HEK293 (cell line): ENCODE measurements around the gene TMA7B.

Experiments
- GLI2 ChIP-seq: fragments of 450-650 bp; formaldehyde crosslinking; IDR thresholded peaks from 2 replicates; pipeline ENCODE4; 2017; ENCODE audit warnings: missing biosample characterization, missing genetic modification characterization, low read depth, borderline replicate concordance
- SALL2 ChIP-seq: fragments of 450-650 bp; formaldehyde crosslinking; IDR thresholded peaks from 2 replicates; pipeline ENCODE4 v1.5.0; 2017; ENCODE audit warnings: missing biosample characterization, mild to moderate bottlenecking, missing genetic modification characterization, borderline replicate concordance
- ZBTB17 ChIP-seq: fragments of 450-650 bp; formaldehyde crosslinking; IDR thresholded peaks from 2 replicates; pipeline ENCODE4 v1.5.1; 2016; ENCODE audit warnings: missing biosample characterization, missing genetic modification characterization
- ZNF146 ChIP-seq: fragments of 450-650 bp; formaldehyde crosslinking; IDR thresholded peaks from 2 replicates; pipeline ENCODE4 v1.5.1; 2016; ENCODE audit warnings: missing biosample characterization, missing genetic modification characterization
- ZNF274 ChIP-seq, 2 experiments: fragments of 200-500 bp in 1 of 2; fragments of 450-650 bp in 1 of 2; sonication (Bioruptor generic) in 1 of 2; formaldehyde crosslinking in 1 of 2; IDR thresholded peaks; 2 replicates each; pipeline versions ENCODE4 v1.5.1 to v1.6.1; 2014 to 2016; ENCODE audit warnings: borderline replicate concordance in 1 of 2, inconsistent platforms in 1 of 2, low read length in 1 of 2, missing biosample characterization in 1 of 2, missing genetic modification characterization in 1 of 2
- ZNF768 ChIP-seq: fragments of 450-650 bp; formaldehyde crosslinking; IDR thresholded peaks from 2 replicates; pipeline ENCODE4 v1.5.1; 2018; ENCODE audit warnings: missing biosample characterization, mild to moderate bottlenecking, missing genetic modification characterization
- ZNF777 ChIP-seq: fragments of 450-650 bp; formaldehyde crosslinking; IDR thresholded peaks from 2 replicates; pipeline ENCODE4 v1.5.1; 2017; ENCODE audit warnings: missing biosample characterization, missing genetic modification characterization, borderline replicate concordance
- ZNF785 ChIP-seq: fragments of 450-650 bp; formaldehyde crosslinking; IDR thresholded peaks from 2 replicates; pipeline ENCODE4 v1.5.1; 2016; ENCODE audit warnings: missing biosample characterization, missing genetic modification characterization
- ZSCAN23 ChIP-seq: fragments of 450-650 bp; formaldehyde crosslinking; IDR thresholded peaks from 2 replicates; pipeline ENCODE4 v1.5.1; 2016; ENCODE audit warnings: missing biosample characterization, missing genetic modification characterization
- TF ChIP-seq, protein P1 (sequence below): fragments of 450-650 bp; formaldehyde crosslinking; IDR thresholded peaks from 2 replicates; pipeline ENCODE4 v1.5.1; 2016; ENCODE audit warnings: missing biosample characterization, missing genetic modification characterization

DNA sequence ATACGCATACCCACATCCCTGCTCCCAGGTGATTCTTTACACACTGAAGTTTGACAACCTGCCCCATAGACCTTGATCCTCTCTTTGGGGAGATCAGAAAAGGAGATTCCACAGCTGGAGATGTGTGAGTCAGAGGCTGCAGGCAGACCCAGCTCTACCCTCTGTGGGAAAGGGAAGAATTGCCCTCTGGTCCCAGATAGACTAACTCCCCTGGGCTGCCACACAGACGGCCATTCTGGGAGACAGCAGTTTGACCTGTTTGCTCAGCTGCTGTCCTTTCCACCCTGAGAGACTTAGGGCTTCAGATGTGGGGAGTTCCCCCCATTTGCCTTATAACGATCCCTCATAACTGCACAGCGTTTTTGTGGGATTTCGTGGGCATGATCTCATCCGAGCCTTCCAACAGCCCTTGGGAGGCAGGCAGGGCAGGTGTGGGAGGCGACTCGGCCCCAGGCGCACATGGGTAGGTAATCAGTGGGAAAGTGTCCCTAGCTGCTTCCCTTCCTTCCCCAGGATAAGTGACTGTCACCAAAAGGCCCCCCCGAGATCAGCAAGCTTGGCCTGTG is 48.6 kb downstream of the TMA7B start:
- TF ChIP-seq ZNF274 (IDR thresholded peaks at IDR 0.05; ENCODE audit: low read length) (no peak), ZNF274 (tag by site-specific recombination; IDR thresholded peaks at IDR 0.05; ENCODE audit: borderline replicate concordance) (no peak), ZNF785 (no peak), ZNF777 (tag by site-specific recombination) (no peak), ZNF768 (tag by site-specific recombination) (no peak), GLI2 (tag by site-specific recombination) (no peak), ZBTB17 (tag by site-specific recombination) (no peak), ZSCAN23 (tag by site-specific recombination) (no peak), SALL2 (tag by site-specific recombination) (no peak), ZNF146 (tag by site-specific recombination) (no peak)
- TF ChIP-seq, protein P1, sequence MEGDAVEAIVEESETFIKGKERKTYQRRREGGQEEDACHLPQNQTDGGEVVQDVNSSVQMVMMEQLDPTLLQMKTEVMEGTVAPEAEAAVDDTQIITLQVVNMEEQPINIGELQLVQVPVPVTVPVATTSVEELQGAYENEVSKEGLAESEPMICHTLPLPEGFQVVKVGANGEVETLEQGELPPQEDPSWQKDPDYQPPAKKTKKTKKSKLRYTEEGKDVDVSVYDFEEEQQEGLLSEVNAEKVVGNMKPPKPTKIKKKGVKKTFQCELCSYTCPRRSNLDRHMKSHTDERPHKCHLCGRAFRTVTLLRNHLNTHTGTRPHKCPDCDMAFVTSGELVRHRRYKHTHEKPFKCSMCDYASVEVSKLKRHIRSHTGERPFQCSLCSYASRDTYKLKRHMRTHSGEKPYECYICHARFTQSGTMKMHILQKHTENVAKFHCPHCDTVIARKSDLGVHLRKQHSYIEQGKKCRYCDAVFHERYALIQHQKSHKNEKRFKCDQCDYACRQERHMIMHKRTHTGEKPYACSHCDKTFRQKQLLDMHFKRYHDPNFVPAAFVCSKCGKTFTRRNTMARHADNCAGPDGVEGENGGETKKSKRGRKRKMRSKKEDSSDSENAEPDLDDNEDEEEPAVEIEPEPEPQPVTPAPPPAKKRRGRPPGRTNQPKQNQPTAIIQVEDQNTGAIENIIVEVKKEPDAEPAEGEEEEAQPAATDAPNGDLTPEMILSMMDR (tag by site-specific recombination): no peak
